Uterus (tissue), 4 donors: Measurements from ENCODE around the gene TALDO1. TPM values are rescaled to one million over a fixed set of nuclear protein-coding genes. Genes with fewer than 3 reads are reported as not detected.

Source experiments
- DNase-seq, 2 donors: peaks; one replicate each; pipeline ENCODE4 v3.0.0-alpha.2; 2019 to 2020
- H3K27ac ChIP-seq, 2 donors: fragments of 200-600 bp; sonication (generic); 1 replicate in 1 of 2; 2 replicates in 1 of 2; pipeline ENCODE4 v1.5.1; 2016 to 2018
- H3K27me3 ChIP-seq, 2 donors: fragments of 200-600 bp; sonication (generic); one replicate each; pipeline ENCODE4 v1.5.1; 2018 to 2019; ENCODE audit warnings: control low read depth in 1 of 2
- H3K36me3 ChIP-seq, 2 donors: fragments of 200-600 bp; sonication (generic); one replicate each; pipeline ENCODE4 v1.5.1; 2019; ENCODE audit warnings: control low read depth in 1 of 2
- H3K4me1 ChIP-seq, 2 donors: fragments of 200-600 bp; sonication (generic); one replicate each; pipeline ENCODE4 v1.5.1; 2018 to 2019; ENCODE audit warnings: control low read depth in 1 of 2
- H3K4me3 ChIP-seq, 2 donors: fragments of 200-600 bp; sonication (generic); 1 replicate in 1 of 2; 2 replicates in 1 of 2; pipeline ENCODE4 v1.5.1; 2018 to 2019; ENCODE audit warnings: mild to moderate bottlenecking in 1 of 2
- H3K9me3 ChIP-seq, 2 donors: fragments of 200-600 bp; sonication (generic); one replicate each; pipeline ENCODE4 v1.5.1; 2019; ENCODE audit warnings: control low read depth in 1 of 2
- POLR2A ChIP-seq, 2 donors: fragments of 450-650 bp; IDR thresholded peaks; one replicate each; pipeline ENCODE4 v1.6.1; 2016; ENCODE audit warnings: antibody characterized with exemption in 2 of 2, mild to moderate bottlenecking in 1 of 2, moderate library complexity in 1 of 2
- intact Hi-C: fragments of 100-400 bp; cut with DNase I; formaldehyde crosslinking; loops from one replicate; pipeline ENCODE4 v1.15.1; 2023; ENCODE audit warnings: low total_unique reads
- total RNA-seq, 4 donors: library from RNA; depleted of rRNA in 3 of 4; stranded (reverse); fragments of >200 nt in 3 of 4; gene quantifications; one replicate each; pipeline versions ENCODE4 v1.1.0 to v1.2.4, GENCODE V29; 2014 to 2023
- TF ChIP-seq, protein P1 (sequence below), 4 experiments: fragments of 200-600 bp in 2 of 4; fragments of 450-650 bp in 2 of 4; sonication (generic) in 2 of 4; IDR thresholded peaks; one replicate each; pipeline ENCODE4 v1.5.1; 2016 to 2019; ENCODE audit warnings: antibody characterized with exemption in 4 of 4, mild to moderate bottlenecking in 2 of 4, moderate library complexity in 1 of 4
- donor health status: DM: yes; HTN: yes; CAD: no.

The TALDO1 gene
- total RNA-seq, 4 donors from 2014 or later = 60.3 to 146 (median 66.9) TPM

DNA sequence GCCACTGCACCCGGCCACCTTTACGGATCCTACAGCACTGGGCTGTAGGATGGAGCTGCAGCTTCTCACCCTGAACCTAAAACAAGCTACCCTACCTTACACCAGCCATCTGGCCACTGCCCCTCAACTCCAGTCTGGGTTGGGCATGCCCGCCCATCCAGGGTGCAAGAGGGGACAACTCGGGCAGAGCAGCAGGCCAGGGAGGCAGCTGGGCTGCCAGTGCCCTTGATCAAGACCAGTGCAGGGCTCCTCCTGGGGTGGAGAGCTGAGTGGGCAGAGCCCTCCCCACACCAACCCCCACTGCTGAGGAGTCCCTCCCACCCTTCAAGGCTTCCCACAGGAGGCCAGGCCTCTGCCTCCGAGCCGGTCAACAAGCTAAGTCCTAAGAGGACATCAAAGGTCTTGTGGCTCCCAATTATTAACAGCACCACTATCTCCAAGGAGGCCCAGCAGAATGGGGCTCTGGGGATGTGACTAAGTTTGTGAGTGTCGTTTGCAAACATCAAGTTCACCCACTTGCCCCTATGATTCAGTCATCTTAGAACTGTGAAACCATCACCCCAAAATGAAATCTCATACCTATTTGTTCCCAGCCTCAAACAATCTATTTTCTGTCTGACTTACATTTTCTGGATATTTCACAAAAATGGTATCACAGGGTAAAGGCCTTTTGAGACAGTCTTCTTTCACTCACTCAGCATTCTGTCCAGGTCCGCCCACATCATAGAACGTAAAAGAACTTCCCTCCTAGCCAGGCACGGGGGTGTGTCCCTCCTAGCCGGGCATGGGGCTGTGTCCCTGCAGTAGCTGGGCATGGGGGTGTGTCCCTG is 19.1 kb downstream of the TALDO1 start:
- DNase-seq = no peak
- intact Hi-C loops = no loop called here
- Histone ChIP-seq H3K4me1 (no peaks in the 10 kb centered on the region), H3K27ac (no peak overlapping the region), H3K9me3 (no peaks in the 10 kb centered on the region), H3K27me3 (no peaks in the 10 kb centered on the region), H3K4me3 (no peak overlapping the region), H3K36me3 (no peaks in the 10 kb centered on the region)
- TF ChIP-seq, protein P1, sequence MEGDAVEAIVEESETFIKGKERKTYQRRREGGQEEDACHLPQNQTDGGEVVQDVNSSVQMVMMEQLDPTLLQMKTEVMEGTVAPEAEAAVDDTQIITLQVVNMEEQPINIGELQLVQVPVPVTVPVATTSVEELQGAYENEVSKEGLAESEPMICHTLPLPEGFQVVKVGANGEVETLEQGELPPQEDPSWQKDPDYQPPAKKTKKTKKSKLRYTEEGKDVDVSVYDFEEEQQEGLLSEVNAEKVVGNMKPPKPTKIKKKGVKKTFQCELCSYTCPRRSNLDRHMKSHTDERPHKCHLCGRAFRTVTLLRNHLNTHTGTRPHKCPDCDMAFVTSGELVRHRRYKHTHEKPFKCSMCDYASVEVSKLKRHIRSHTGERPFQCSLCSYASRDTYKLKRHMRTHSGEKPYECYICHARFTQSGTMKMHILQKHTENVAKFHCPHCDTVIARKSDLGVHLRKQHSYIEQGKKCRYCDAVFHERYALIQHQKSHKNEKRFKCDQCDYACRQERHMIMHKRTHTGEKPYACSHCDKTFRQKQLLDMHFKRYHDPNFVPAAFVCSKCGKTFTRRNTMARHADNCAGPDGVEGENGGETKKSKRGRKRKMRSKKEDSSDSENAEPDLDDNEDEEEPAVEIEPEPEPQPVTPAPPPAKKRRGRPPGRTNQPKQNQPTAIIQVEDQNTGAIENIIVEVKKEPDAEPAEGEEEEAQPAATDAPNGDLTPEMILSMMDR (IDR thresholded peaks at IDR 0.05) = no peak
- TF ChIP-seq POLR2A (IDR thresholded peaks at IDR 0.05) = no peak

DNA sequence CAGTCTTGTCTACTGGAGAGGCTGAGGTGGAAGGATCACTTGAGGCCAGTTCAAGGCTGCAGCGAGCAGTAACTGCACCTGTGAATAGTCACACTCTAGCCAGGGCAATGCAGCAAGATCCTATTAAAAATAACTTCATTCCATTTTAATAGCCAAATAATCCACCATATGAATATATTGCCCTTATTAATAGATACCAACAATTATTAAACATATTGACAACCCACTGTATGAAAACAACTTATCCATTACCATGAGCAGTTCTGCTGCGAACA is 19.6 kb downstream of the TALDO1 start:
- Histone ChIP-seq H3K36me3 (no peaks in the 10 kb centered on the region), H3K27me3 (no peaks in the 10 kb centered on the region), H3K9me3 (no peaks in the 10 kb centered on the region), H3K4me3 (no peak overlapping the region), H3K27ac (no peak overlapping the region), H3K4me1 (no peaks in the 10 kb centered on the region)
- no peak for DNase-seq
- intact Hi-C loops = no loop called here
- TF ChIP-seq, protein P1 (IDR thresholded peaks at IDR 0.05) = no peak
- TF ChIP-seq POLR2A (IDR thresholded peaks at IDR 0.05) = no peak

DNA sequence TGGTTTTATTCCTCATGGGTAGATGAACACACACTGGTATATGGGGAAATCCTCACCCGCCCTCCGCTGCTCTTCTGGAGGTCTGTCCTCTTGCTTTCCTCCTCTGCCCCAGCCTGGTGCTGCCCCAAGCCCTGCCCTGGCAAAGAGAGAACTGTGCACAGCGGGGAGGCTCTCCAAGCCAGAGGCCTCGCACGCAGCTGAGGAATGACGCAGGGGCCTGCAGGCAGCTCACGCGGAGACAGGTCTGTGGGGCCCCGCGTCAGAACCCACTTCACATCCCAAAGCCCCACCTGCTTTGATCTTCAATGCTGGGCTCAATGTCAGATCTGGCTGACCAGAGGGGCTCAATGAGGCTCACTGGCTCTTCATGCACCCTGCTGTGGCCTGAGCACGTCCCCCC is 20.0 kb downstream of the TALDO1 start:
- Histone ChIP-seq H3K27me3 (no peaks in the 10 kb centered on the region), H3K36me3 (no peaks in the 10 kb centered on the region), H3K4me3 (no peak overlapping the region), H3K27ac (no peak overlapping the region), H3K4me1 (no peaks in the 10 kb centered on the region), H3K9me3 (no peaks in the 10 kb centered on the region)
- TF ChIP-seq, protein P1 (IDR thresholded peaks at IDR 0.05) = no peak
- no peak for TF ChIP-seq POLR2A (IDR thresholded peaks at IDR 0.05)
- intact Hi-C loops = no loop called here
- no peak for DNase-seq

DNA sequence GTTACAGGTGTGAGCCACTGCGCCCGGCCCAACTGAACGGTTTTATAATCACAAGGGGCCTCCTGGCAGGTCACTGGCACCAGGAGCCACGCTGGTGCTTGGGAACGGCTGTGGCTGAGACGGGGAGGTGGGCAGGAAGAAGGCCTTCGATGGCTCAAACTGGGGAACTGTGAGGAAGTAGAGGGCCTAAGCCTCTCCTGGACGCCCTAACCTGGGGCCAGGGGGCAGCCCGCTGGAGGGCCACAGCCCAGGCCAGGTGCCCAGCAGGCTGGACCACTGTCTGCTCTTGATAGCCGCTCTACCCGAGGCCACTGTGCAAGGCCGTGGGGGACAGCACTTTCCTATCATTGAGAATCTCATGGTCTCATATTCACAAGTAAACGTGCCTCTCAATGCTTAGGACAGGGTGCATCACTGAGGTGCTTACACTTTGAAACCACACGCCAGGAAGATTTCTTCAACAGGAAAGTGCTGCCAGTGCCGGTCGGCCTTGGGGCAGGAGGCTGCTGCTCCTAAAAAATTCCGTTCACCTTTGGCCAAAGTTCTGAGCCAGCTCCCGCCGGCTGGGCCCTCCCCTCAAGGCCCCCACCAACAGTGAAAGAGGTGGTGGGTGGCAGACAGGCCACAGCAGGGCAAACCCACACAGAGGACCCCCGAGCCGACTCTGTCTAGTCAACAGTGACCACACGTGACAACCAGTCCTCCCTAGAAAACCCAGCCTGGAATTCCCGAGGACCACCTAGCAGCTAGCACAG is 22.8 kb downstream of the TALDO1 start:
- H3K4me3 ChIP-seq = no peak overlapping the region
- H3K9me3 ChIP-seq = no peaks in the 10 kb centered on the region
- H3K4me1 ChIP-seq = no peaks in the 10 kb centered on the region
- no peak for DNase-seq
- H3K27ac ChIP-seq = no peak overlapping the region
- no peaks in the 10 kb centered on the region for H3K36me3 ChIP-seq
- intact Hi-C loops = no loop called here
- no peaks in the 10 kb centered on the region for H3K27me3 ChIP-seq
- no peak for TF ChIP-seq POLR2A (IDR thresholded peaks at IDR 0.05)
- TF ChIP-seq, protein P1 (IDR thresholded peaks at IDR 0.05) = no peak
